ENCODE results near the gene AFG1L.
"Not testable (repeated sequence)": the region's sequence is repeated elsewhere in the genome, so short reads cannot be mapped to it uniquely, and the experiment has no call there.

AFG1L gene

DNA sequence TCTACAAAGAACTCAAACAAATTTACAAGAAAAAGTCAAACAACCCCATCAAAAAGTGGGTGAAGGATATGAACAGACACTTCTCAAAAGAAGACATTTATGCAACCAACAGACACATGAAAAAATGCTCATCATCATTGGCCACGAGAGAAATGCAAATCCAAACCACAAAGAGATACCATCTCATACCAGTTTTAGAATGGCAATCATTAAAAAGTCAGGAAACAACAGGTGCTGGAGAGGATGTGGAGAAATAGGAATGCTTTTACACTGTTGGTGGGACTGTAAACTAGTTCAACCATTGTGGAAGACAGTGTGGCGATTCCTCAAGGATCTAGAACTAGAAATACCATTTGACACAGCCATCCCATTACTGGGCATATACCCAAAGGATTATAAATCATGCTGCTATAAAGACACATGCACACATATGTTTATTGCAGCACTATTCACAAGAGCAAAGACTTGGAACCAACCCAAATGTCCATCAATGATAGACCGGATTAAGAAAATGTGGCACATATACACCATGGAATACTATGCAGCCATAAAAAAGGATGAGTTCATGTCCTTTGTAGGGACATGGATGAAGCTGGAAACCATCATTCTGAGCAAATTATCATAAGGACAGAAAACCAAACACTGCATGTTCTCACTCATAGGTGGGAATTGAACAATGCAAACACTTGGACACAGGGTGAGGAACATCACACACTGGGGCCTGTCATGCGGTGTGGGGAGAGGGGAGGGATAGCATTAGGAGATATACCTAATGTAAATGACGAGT lies 121.4 kb downstream of the AFG1L start:
- not testable (repeated sequence) for DNase-seq (ENCODE audit: low spot score)

GRCh38 chr6:108417027-108417426 lies 122.2 kb downstream of the AFG1L start:
- DNase-seq (ENCODE audit: low spot score) = no peak

DNA sequence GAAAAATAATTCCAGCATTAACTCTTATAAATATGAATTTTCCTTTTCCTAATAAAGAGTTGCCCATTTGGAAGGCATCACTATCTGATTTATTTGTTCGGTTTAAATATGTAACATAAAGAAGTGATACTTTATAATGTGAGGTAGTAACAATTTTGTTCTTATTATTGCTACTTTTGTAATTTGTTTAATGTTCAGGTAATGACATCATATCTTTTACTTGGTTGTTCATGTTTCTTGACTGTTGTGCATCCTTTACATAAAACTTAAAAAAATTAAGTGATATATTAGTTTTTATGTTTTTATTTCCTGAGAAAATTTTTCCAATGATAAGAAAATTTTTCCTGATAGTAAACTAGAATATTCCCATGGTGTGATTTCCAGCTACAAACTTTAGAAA lies 124.6 kb downstream of the AFG1L start:
- no peak for DNase-seq (ENCODE audit: low spot score)

DNA sequence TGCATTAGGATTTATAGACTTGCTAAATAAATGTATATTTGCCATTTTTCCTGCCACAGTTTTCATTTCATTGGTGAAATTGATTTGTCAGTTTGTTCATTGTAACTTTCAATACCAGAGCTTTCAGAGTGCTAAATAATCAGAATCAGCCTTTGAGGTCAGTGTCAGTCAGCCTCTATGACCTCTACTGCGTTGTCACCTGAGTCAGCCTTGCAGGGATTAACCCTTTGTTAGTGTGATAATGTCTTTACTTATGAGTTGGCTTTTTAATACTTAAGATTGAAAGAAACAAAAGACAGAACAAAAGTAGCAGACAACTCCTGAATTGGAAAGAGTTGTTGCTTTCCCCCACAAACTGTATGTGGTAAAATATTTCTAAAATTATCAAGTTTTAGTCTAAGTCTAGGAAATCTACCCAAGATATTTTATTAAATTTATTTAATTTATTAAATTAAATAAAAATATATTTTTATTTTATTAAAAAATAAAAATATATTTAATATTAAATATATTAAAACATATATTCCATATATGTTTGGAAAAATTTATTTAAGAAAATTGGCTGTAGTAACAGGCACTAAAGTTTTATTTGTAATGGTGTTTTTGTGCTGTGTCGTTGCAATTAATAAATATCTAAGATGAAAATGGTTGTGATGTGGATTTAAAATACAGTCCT lies 125.2 kb downstream of the AFG1L start:
- no peak for DNase-seq (ENCODE audit: low spot score)

DNA sequence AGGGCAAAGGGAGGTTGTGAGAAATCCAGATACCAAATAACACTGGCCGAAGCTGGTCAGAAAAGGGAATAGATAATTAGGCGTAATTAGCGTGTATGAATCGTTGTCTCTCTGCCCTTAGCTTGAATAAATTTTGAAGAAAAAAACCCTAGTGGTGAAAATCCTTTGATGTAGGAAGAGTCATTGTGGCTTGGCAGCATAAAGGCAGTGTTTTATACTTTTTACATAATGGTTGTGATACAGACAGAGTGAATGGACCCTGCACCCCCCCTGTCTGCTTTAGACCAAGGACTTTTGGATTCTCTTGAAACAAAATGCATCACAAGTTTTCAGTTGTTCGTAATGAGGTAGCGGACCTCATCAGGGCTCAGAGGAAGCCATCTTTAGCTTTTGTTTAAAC lies 126.5 kb downstream of the AFG1L start:
- DNase-seq (ENCODE audit: low spot score) = no peak

DNA sequence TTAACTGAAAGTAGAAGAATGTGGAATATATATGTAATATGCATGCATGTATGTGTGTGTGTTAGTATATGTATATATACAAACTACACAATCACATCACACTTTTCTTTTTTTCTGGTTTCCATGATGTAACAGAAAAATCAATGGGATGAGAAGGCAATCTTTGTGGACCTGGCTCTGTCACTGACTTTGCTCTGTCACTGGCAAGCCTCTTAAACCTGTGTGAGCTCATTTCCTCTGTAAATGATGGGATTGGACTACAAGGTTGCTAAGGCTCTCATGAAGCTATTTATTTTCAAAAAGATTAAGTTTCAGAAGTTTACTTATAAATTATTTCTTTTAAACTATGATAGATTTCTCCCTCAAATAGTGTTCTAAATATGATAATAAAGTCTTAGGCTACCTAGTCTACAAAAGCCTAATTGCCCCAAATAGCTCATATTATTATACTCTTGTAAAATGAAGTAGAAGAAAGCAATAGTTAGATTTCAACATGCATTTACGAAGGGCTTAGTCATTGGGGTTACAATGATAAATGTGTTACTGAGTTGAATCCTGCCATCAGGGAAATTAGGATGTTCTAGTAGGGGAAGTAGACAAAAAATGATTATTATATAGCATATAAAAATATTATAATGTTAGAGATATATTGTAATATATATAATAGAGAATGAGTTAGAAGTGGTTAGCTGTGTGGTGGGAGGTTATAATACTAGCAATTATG lies 129.3 kb downstream of the AFG1L start:
- DNase-seq (ENCODE audit: low spot score) = no peak

DNA sequence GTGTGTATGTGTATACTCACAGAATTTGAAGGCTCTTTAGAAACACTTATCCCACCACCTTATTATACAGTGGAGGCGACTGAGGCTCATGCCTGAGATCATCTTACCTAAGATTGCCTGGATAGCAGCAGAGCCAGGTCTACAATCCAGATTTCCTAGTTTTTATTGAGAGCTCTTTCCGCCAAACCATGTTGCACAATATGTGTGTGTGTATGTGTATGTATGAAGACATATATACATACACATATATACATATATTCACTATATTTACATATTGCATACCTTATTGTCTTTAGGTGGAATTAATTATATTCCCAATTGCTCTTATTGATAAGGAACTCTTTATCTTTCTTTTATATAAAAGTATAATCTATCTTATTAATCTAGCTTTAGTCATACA lies 130.6 kb downstream of the AFG1L start:
- no peak for DNase-seq (ENCODE audit: low spot score)

DNA sequence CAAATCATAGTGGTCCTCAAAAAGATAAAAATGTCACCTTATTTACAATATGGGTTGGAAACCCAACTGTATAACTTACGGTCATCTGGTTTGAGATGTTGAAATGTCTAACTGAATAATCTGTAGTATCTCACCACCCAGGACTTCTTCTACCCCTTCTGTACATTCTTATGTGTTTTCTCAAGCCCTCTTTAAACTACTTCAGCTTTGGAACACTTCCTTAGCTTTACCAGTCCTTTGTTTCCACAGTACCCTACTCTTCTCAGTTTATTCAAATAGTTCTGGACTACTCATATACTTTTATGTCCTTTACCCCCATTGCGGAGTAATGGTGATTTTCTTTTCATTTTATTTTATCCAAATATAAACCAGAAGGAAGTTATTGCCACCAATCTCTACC lies 137.3 kb downstream of the AFG1L start:
- no peak for DNase-seq (ENCODE audit: low spot score)

DNA sequence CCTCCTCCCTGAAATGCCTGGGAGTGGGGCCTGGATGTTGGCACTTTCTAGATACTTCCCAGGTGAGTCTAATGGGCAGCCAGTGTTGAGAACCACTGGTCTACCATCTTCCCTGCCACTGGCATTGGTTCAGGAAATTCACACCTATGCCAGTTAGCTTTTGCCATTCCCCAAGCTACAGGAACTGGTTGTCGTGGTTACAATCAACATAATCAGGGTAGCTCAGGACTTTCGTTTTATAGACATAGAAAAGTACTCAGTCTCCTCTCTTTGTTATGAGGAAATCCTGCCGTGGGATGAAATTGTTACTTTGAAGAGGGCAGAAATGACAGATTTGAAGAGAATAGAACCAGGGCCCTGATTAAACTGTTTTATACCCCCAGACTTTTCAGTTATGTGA lies 137.9 kb downstream of the AFG1L start:
- DNase-seq (ENCODE audit: low spot score) = no peak

DNA sequence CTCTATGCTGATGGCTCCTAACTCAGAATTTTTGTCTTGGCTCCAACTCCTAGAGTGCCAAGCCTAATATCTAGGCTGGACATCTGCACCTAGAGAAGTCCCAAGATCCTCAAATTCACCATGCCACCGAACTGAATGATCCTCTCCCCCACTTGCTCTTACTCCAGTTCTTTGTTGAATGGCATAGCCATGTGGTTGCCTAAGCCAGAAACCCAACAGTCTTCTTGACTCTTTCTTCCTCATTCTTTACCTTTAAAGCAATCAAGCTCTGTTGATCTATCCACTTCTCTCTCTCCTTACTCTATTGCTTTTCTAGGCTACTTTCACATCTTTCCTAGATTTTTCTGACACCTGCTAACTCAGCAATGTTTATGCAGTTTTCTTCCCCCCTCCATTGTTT lies 139.4 kb downstream of the AFG1L start:
- no peak for DNase-seq (ENCODE audit: low spot score)

GRCh38 chr6:108435391-108435790 lies 140.5 kb downstream of the AFG1L start:
- DNase-seq (ENCODE audit: low spot score) = no peak

- no peak for DNase-seq (ENCODE audit: low spot score)
Observed at GRCh38 chr6:108436771-108437170, 141.9 kb downstream of the AFG1L start.

DNA sequence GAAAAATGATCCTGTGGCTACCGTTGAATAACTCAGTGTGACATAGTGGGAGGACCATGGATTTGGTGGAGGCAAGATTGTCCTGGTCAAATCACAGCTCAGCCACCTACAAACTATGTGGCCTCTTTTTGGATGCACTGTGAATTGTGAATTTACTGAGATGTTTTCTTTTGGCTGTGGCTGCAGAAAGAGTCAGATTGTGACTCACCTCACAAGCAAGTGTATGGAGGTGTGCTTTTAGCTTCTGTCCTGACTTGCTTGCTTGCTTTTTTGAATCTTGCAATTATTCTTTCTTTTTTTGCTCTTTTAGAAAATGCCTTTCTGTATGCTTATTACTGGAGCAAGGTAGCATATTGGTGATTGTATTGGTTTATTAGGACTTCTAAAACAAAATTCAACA lies 143.0 kb downstream of the AFG1L start:
- DNase-seq (ENCODE audit: low spot score) = no peak

- no peak for DNase-seq (ENCODE audit: low spot score)
Observed at GRCh38 chr6:108438918-108439317, 144.1 kb downstream of the AFG1L start.

DNA sequence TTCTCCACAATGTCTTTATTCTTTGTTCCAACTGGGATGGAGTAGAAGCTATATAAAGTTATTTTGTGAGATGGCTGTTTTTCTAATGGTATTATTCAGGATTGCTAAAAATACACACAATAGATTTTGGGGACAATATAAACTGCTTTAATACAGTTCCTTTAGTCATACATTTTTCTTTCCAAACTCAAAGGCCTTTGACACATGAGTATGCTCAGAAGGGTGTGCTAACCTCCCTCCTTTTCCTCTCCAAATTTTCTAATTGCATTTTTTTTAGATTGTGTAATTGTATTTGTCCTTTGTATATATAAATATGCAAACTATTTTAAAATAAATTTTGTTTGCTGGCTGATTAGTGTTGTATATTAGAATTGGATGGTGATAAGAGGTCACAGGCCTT lies 146.3 kb downstream of the AFG1L start:
- no peak for DNase-seq (ENCODE audit: low spot score)

DNA sequence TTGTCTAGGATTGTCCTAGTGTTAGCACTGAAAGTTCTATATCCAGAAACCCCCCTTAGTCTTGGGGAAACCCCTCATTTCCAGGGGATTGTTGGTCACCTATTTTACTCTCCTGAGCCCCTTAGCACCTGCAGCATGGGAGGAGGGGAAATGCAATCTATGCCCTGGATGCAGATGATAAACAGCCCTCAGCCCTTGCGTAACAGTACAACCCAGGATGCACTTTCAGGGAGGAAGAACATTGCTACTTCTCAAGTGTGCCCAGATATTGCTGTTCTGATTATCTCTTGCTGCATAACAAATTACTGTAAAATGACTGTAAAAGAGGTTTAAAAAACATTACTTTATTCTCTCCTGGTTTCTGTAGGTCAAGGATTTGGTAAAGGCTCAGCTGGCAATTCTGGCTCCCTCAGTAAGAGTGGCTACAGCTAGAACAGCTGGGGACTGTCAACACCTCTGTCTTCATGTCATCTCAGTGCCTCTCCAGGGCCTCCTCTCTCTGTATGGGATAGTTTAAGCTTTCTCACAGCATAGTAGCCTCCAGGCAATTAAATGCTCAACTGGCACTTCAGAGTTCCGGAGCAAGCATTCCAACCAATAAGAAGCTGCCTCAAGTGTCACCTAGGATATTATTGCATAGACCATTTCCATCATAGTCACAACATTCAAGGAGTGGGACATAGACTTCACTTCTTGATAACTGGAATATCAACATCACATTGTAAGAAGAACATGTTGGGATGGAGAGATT lies 148.1 kb downstream of the AFG1L start:
- no peak for DNase-seq (ENCODE audit: low spot score)

DNA sequence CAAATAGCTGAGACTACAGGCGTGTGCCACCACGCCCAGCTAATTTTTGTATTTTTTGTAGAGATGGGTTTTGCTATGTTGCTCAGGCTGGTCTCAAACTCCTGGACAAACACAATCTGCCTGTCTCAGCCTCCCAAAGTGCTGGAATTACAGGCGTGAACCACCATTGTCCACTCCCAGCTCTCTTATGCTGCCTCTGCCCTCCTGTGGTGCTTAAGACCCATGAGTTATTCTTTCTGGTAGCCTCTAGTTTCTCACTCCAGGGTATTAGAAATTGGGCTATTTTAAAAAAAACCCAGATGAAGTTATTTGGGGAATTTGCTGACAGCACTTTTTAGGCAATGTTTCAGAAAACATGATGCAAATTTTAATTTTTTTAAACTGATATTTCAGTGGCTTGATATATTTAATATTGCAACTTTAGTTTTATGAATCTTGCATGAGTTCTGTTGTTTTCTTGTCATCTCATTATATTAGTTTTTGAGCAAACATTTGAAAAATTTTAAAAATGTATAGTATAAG lies 151.8 kb downstream of the AFG1L start:
- DNase-seq (ENCODE audit: low spot score) = no peak

DNA sequence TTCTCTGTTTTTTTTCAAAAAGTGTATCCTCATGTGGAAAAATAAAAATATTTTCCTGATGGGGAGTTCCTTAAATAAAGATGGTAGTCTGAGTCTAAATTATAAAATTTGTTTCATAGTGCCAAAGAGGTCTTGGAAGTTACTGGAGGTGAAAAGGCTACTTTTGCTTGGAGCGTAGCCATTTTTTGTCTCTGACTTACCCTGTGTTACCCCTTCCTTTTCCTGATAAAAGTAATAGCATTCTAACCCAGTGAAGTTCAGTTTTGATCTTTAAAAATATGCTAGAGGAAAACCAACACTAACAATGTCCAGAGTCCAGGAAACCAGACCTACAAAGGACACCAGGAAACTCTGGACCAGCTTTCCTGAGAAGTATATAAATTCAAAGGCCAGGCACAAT lies 153.6 kb downstream of the AFG1L start:
- no peak for DNase-seq (ENCODE audit: low spot score)

GRCh38 chr6:108449717-108450116 lies 154.9 kb downstream of the AFG1L start:
- DNase-seq (ENCODE audit: low spot score) = not testable (repeated sequence)

GRCh38 chr6:108451816-108452215 lies 157.0 kb downstream of the AFG1L start:
- DNase-seq (ENCODE audit: low spot score) = no peak

DNA sequence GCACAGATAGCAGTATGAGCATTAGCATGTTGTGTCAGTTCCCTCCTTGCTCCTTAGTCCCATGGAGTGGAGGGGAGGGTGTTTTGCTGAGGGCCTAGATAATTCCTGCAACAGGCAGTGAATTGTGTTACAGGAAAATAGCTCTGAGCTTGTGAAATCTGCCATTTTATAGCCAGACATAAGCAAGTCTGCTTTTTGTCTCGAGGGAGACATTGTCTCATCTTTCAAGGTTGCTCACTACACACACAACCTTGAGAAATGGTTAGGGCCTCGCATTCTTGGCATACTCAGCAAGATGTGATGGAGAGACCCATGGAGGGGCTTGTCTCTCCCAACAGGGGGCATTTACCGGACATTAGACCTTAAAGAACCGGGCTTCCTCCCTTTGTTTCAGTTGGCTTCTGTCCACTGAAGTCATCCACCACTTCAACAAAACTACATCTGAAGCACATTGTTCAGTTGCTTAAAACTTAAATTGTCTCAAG lies 157.9 kb downstream of the AFG1L start:
- no peak for DNase-seq (ENCODE audit: low spot score)

DNA sequence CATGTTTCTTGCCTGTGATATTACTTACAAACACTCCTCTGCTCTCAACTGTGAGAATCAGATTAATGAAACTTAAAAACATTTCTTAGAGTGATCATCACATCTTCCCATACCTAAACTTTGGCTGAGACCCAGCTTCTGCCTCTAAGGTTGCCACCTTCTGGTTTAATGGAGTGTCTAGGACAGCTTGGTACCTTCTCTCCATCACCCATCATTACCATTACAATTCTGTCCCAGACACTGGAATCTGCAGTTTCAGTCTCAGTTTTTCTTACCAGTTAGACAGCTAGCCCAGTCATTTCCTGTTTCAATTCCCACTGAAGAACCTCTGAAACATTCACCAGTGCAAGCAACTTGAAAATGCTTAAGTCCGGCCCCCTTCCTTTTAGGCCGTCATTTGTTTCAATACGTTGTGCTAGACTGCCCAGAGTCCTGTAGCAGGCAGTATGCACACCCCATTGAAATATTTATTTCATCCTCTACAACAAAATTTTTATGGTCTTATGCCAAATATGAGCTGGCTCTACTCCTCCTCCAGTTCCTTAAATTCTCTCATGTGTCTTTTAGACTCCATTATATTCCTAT lies 158.8 kb downstream of the AFG1L start:
- DNase-seq (ENCODE audit: low spot score) = no peak
